HCT116 (cell line): ENCODE measurements around the gene CCDC92B. TPM values are rescaled to one million over a fixed set of nuclear protein-coding genes. Genes with fewer than 3 reads are reported as not detected.

ENCODE experiments used
- ATAC-seq: fragments of 200-7000 bp; cut with Tn5 transposase; 2 replicates; pipeline ENCODE4 v1.9.1; 2020; ENCODE audit warnings: mild to moderate bottlenecking, moderate library complexity
- BruUV-seq: library from RNA; stranded (reverse); fragments of 400-500 nt; replicated peaks from 2 replicates; lab custom pipeline; 2021; lab: Mats Ljungman, UMichigan
- CTCF ChIA-PET: fragments of 300-600 bp; sonication (Branson Sonifier 250); formaldehyde crosslinking; loops from one replicate; lab custom pipeline; 2021; ENCODE audit warnings: antibody characterized with exemption; lab: Charles Lee
- POLR2A ChIA-PET: fragments of 300-600, 350-600 bp; sonication (Branson Sonifier 250); formaldehyde crosslinking; loops from one replicate; lab custom pipeline; 2021; ENCODE audit warnings: antibody characterized with exemption; lab: Charles Lee
- RAD21 ChIA-PET, 2 experiments: fragments of 300-600 bp; sonication (Branson Sonifier 250); formaldehyde crosslinking; loops; one replicate each; lab custom pipeline; 2023; ENCODE audit warnings: low total read pairs in 2 of 2; ENCODE audit not compliant: uncharacterized antibody in 2 of 2, unreplicated experiment in 2 of 2, low non-redundant PET in 1 of 2; lab: Charles Lee
- DNase-seq: peaks from one replicate; pipeline ENCODE4 v3.0.0-alpha.2; 2010; ENCODE audit warnings: low read depth, low spot score
- H2AFZ ChIP-seq: fragments of 200-600 bp; shearing (Covaris generic), sonication (generic); 2 replicates; pipeline ENCODE4 v1.6.1; 2017; ENCODE audit warnings: low read depth, mixed run types, mixed read lengths, antibody characterized with exemption, low read length; ENCODE audit not compliant: poor library complexity, severe bottlenecking
- H3K27ac ChIP-seq: 2 replicates; pipeline ENCODE4 v1.5.1; 2012; ENCODE audit warnings: low read depth, low read length
- H3K27me3 ChIP-seq: fragments of 200-600 bp; sonication (generic); 2 replicates; pipeline ENCODE4 v1.6.1; 2016; ENCODE audit warnings: mixed run types, low read length, mixed read lengths; ENCODE audit not compliant: insufficient read depth
- H3K36me3 ChIP-seq, 2 experiments: fragments of 200-500 bp in 1 of 2; fragments of 200-600 bp in 1 of 2; sonication (Bioruptor generic) in 1 of 2; sonication (generic) in 1 of 2; 2 replicates each; pipeline versions ENCODE4 v1.5.1 to v1.6.1; 2014 to 2016; ENCODE audit warnings: low read length in 2 of 2, inconsistent platforms in 1 of 2, mixed read lengths in 1 of 2, mixed run types in 1 of 2; ENCODE audit not compliant: insufficient read depth in 2 of 2, control insufficient read depth in 1 of 2
- H3K4me1 ChIP-seq, 2 experiments: fragments of 200-600 bp in 1 of 2; sonication (generic) in 1 of 2; 2 replicates each; pipeline versions ENCODE4 v1.5.1 to v1.6.1; 2012 to 2017; ENCODE audit warnings: low read length in 2 of 2, inconsistent platforms in 1 of 2, mild to moderate bottlenecking in 1 of 2, mixed read lengths in 1 of 2, mixed run types in 1 of 2, moderate library complexity in 1 of 2; ENCODE audit not compliant: insufficient read depth in 2 of 2, control insufficient read depth in 1 of 2
- H3K4me2 ChIP-seq: fragments of 200-600 bp; sonication (generic); 2 replicates; pipeline ENCODE4 v1.6.1; 2017; ENCODE audit warnings: mixed run types, low read length, mixed read lengths
- H3K4me3 ChIP-seq, 2 experiments: fragments of 200-600 bp in 1 of 2; sonication (generic) in 1 of 2; replicated peaks in 1 of 2; 2 replicates each; pipeline ENCODE4 v1.5.1; 2011 to 2016; ENCODE audit warnings: low read length in 2 of 2, control low read depth in 1 of 2, low read depth in 1 of 2, mild to moderate bottlenecking in 1 of 2, mixed read lengths in 1 of 2, mixed run types in 1 of 2
- H3K79me2 ChIP-seq: fragments of 200-600 bp; sonication (generic); 2 replicates; pipeline ENCODE4 v1.6.1; 2017; ENCODE audit warnings: mild to moderate bottlenecking, mixed run types, low read length, moderate library complexity, mixed read lengths; ENCODE audit not compliant: insufficient read depth
- H3K9ac ChIP-seq: fragments of 200-600 bp; sonication (generic); 2 replicates; pipeline ENCODE4 v1.6.1; 2016; ENCODE audit warnings: low read length, mixed read lengths
- H3K9me2 ChIP-seq: fragments of 200-600 bp; sonication (generic), shearing (Covaris generic); 2 replicates; pipeline ENCODE4 v1.6.1; 2017; ENCODE audit warnings: mixed run types, mild to moderate bottlenecking, moderate library complexity; ENCODE audit not compliant: insufficient read depth
- H3K9me3 ChIP-seq, 2 experiments: fragments of 200-500 bp in 1 of 2; fragments of 200-600 bp in 1 of 2; sonication (Bioruptor generic) in 1 of 2; sonication (generic) in 1 of 2; 2 replicates each; pipeline ENCODE4 v1.6.1; 2014 to 2017; ENCODE audit warnings: low read length in 2 of 2, mixed read lengths in 2 of 2, inconsistent platforms in 1 of 2, low read depth in 1 of 2, mild to moderate bottlenecking in 1 of 2, mixed run types in 1 of 2, moderate library complexity in 1 of 2; ENCODE audit not compliant: control insufficient read depth in 1 of 2, insufficient read depth in 1 of 2
- H4K20me1 ChIP-seq: fragments of 200-600 bp; sonication (generic), shearing (Covaris generic); 2 replicates; pipeline ENCODE4 v1.6.1; 2017; ENCODE audit warnings: mixed run types, mild to moderate bottlenecking, moderate library complexity; ENCODE audit not compliant: insufficient read depth
- ATF3 ChIP-seq: IDR thresholded peaks from 2 replicates; pipeline ENCODE4 v1.6.1; 2012
- CTCF ChIP-seq, 3 experiments: fragments of 200-600 bp in 1 of 3; sonication (generic) in 1 of 3; IDR thresholded peaks in 2 of 3; conservative IDR thresholded peaks in 1 of 3; 2 replicates each; pipeline ENCODE4 v1.5.1; 2012 to 2017; ENCODE audit warnings: low read depth in 2 of 3, low read length in 2 of 3, antibody characterized with exemption in 1 of 3, borderline replicate concordance in 1 of 3, control low read depth in 1 of 3, mild to moderate bottlenecking in 1 of 3, mixed read lengths in 1 of 3, mixed run types in 1 of 3, moderate library complexity in 1 of 3; ENCODE audit not compliant: insufficient read depth in 1 of 3
- REST ChIP-seq: IDR thresholded peaks from 2 replicates; pipeline ENCODE4 v1.6.1; 2012; ENCODE audit warnings: low read depth
- ZFX ChIP-seq: fragments of 450-650 bp; IDR thresholded peaks from 2 replicates; pipeline ENCODE4 v1.6.1; 2017
- ZNF274 ChIP-seq: fragments of 200-500 bp; sonication (Bioruptor generic); IDR thresholded peaks from 2 replicates; pipeline ENCODE4 v1.6.1; 2014; ENCODE audit warnings: mild to moderate bottlenecking, low read depth, low read length, inconsistent platforms
- intact Hi-C: fragments of 100-400 bp; cut with micrococcal nuclease; formaldehyde crosslinking; loops from 2 replicates; pipeline ENCODE4 v1.10.0; 2022
- total RNA-seq: library from RNA; stranded (reverse); gene quantifications from one replicate; pipeline ENCODE4 v1.2.1, GENCODE V29; 2021; ENCODE audit not compliant: unreplicated experiment

The CCDC92B gene
- total RNA-seq, 1 experiment from 2014 or later: 0.17 TPM

GRCh38 chr17:2691965-2692780 lies 57.3 kb downstream of the CCDC92B start:
- Histone ChIP-seq H3K9ac (no peak overlapping the region), H3K4me1 (no peaks in the 10 kb centered on the region), H4K20me1 (no peaks in the 10 kb centered on the region), H3K79me2 (no peaks in the 10 kb centered on the region), H3K36me3 (peaks cover 9 to 41% of the 10 kb centered on the region in 2 experiments; a peak in 3 of 4 replicates), H3K9me3 (no peaks in the 10 kb centered on the region), H3K27me3 (no peaks in the 10 kb centered on the region), H3K9me2 (no peaks in the 10 kb centered on the region), H2AFZ (no peak overlapping the region), H3K4me3 (no peak overlapping the region), H3K27ac (no peak overlapping the region; the same call in 1 of the 2 replicates), H3K4me2 (no peak overlapping the region)
- ChIA-PET POLR2A (no interaction called here), CTCF (interaction anchor here (1.4 kb wide), 1 partner anchor 16 kb away, joined by 3 read pairs; no protein-coding TSS in a partner anchor), RAD21 (no interaction called here)
- TF ChIP-seq ZNF274 (no peak), REST (no peak), ATF3 (no peak), CTCF (IDR thresholded peaks at IDR 0.05 in 2 of 3, conservative IDR thresholded peaks at IDR 0.05 in 1 of 3; ENCODE audit: borderline replicate concordance in 1 of 3, insufficient read depth in 1 of 3, low read depth in 2 of 3, low read length in 2 of 3) (no peak), ZFX (no peak)
- no peak for DNase-seq
- no peak for ATAC-seq
- intact Hi-C loops: no loop called here
- no TSS peak for BruUV-seq
